ENCODE results near the gene MYO3B.

The MYO3B gene

DNA sequence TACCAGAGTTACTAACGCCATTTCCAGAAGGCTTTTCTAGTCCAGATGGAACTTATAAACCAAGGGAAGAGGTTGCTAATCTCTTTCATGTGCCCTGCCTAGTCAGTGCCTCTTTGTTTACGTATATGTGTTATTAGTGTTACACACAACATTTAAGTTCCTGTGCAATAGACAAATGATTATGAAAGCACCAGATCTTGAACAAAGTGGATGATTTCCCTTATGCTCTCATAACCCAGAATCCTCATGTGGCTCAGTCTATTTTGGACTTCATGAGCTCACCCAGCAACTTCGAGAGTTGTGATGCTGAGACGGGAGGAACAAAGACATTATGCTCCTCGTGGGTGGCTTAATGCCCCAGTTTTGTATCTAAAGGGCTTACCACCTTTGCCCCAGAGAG is 322.8 kb downstream of the MYO3B start:
- in situ Hi-C loops (cut with HindIII; ENCODE audit: low sequenced_read_pairs): no loop called here

DNA sequence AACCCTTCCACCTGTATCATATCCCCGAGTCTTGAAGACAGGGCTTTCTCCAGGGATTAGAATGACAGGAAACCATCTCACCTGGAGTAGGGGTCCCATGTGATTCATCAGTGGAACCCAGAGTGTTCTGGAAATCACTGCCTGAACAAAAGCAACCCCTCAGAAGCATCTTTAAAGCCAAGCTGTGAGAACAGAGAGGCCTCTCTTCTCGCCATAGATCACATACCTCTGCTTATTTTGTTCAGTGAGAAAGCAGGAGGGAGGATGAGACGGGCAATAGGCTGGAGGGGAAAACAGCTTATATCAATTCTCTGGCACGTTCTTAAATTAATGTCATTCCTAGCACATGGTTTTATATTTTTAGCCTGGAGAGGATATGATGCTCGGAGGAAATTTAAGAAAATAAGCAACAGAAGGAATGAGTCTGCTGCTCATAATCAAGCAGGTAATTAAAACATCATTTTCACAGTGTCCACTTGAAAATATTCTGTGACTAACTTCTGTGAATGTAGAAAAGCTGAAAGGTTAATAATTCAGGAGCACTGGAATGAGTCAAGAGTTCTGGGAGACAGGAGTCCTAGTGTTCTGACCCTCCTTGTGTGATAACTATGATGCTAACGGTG is 323.6 kb downstream of the MYO3B start:
- in situ Hi-C loops (cut with HindIII; ENCODE audit: low sequenced_read_pairs): no loop called here

DNA sequence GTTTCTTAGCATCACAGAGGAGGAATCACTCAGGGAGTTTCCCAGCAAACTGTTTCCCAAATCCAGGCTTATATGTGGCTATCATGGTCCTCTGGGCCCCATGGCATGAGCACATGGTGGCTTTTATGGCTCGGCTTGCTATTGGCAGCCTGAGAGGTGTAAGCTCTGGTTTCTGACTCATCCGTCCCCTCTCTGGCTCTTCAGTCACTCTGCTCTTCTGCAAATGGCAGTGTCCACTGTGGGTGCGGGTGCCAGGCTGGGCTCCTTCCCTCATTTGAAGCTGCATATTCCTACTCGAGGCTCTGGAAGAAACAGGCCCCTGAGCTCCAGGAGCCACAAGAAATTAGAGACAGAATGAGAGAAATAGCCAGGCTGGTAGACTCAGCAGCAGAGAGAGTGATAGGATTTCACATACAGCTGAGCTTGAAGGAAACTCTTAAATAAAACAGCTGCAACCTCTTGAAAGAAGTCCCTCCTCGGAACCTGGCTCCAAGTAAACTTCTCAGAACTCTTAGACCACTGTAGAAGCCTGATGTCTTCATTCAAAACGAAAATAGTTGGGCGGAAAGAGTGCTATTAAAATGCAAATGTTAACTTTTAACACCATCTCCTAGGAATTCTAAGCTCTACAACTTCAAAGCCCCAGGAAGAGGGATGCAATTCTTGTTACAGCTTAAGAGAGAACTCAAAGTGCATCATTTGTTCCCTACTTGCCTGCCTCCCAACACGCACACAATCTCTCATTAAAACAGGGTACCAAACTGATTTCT is 324.6 kb downstream of the MYO3B start:
- in situ Hi-C loops (cut with HindIII; ENCODE audit: low sequenced_read_pairs): no loop called here

- in situ Hi-C loops (cut with HindIII; ENCODE audit: low sequenced_read_pairs): no loop called here
These were observed 325.6 kb downstream of the MYO3B start for GRCh38 chr2:170503563-170503962.

DNA sequence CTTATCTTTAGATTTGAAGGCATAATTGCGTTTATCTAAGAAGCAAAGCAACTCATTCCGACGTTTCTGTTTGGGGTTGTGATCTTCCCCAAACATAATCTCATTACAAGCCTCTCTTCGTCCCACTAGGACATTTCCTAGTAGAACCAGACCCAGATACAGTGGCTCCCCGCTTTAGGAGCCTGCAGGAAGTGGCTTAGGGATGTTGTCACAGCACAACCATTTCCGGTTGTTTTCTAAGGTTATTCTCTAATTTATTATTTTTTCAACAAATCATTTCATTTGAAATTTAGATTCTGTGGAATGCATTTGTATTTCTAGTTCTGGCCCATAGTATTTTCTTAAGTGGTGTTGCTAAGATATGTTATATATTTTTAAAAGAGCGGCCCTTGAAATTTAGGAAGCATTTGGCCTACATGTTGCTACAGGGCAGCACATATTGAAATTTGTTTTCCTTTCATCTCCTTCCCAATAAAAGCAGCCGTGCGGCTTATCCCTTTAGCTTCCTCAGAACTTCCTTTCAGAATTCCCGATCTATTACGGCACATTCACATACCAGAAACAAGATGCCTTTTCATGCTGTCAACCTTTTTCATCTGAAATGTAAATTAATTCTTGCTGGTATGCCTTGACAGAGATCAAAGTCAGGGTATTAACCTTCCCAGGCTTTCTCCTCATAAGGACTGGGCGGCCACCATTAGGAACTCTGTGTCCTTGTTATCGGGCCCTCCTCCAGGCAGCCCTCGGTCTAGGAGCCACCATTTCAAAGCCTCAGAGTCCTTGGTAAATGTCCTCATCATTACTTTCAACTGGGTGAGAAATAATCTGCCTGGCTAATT is 326.2 kb downstream of the MYO3B start:
- in situ Hi-C loops (cut with HindIII; ENCODE audit: low sequenced_read_pairs): no loop called here

DNA sequence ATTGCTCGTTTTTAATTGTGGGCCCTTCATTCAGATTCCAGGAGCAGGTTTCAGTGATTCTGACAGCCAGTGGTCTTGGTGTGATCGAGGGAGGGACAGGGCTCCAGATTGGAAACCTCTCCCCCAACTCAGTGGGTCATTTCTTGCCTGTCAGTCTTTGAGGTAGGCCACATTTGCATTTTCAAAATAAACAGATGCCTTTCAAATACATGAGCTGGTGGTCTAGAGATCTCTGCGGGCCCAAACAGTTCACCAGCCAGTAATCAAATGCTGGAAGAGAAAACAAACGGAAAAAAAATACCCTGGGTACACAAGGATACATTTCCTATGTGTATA is 326.8 kb downstream of the MYO3B start:
- in situ Hi-C loops (cut with HindIII; ENCODE audit: low sequenced_read_pairs): no loop called here

DNA sequence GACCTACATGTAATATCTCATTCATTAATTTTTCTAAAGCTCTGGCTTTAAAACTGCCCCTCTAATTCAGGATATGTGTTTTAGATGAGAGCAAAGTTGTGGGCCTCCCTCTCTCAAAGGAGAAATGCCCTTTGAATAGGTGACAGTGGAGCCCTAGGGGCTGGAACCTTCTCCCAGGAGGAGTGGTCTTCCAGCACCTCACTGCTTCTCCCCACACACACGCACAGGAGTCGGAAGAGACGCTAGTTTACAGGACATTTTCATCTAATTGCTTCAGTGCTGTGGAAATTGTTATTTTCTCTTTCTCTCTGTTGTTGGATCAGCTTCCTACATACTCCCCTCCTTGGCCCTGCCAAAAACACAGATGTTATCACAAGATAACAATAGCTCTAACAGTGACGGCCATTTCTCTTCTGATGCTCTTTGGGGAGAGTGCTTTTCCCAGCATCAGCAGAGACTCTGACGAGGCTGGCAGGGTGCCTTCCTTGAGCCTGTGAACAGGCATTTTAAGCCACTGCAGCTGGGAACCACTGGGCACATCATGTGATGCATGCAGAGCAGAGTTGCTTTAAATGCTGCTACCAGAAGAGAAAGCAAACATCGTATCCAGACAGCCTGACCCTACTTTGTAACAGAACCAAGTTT is 327.8 kb downstream of the MYO3B start:
- in situ Hi-C loops (cut with HindIII; ENCODE audit: low sequenced_read_pairs): no loop called here

DNA sequence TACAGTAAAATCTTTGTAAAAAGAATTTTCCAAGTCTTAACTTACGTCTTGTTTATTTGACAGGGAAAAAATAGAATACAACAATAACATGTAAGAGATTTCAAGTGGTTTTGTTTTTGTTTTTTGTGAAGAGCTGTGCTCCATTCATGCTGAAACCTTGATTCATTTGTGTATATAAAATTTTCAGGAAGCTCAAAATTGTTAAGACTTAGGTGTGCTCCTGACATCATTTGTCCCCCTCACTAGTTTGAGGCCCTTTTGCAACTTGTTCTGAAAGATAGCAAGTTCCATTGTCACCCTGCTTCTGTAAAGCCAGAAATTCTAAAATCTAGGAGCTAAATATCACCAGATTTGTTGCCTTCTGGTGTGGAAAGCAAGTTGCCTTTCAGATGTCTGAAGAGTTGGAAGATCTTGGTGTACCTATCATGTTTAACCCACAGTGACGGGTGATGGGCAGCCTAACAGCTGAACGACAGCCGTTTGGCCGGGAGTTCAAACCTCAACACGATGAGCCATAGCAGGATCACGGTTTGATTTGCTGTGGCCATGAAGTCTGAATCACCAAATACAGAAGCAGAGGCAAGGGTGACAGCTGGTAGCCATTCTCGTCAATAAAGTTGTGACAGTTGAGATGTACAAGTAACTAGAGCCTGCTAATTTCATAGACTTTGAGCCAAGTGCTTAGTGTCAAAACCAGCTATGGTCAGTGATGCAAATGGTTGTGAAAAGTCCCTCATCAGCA is 331.7 kb downstream of the MYO3B start:
- in situ Hi-C loops (cut with HindIII; ENCODE audit: low sequenced_read_pairs): no loop called here

DNA sequence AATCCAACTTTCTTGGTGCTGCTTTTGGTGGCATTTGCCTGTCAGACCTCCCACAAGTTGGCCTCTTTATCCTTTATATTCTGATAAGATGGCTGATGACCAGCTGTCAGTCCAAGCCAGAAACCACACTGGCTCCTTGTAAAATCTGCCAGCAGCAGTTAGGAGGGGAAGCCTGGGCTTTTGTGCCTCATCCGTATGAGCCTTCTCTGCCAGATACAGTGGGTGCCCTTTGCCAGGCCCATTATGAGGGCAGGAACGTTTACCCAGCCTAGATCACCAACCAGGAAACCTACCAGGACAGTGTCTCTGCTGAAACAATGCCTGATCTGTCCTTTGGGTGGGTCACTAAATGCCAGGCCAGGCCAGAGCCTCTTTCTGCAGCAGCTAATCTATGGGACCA is 334.3 kb downstream of the MYO3B start:
- in situ Hi-C loops (cut with HindIII; ENCODE audit: low sequenced_read_pairs): no loop called here

DNA sequence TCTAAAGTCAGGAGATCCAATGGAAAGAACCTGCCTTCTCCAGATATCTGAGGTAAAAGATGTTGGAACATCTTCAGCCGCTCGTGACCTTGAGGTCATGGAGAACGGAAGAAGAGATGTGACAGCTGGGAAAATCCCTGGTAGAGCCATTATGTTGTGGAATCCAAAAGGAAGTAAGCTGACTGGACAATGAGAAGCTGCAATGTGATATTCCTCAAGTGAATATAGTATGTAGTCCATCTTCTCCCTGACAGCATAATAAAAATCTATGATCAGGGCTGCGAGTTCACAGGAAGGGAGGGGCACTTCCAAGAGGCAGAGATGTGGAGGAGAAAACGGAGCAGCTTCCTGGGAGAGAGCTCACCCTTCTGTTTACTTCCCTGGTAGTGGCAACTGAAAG is 336.2 kb downstream of the MYO3B start:
- in situ Hi-C loops (cut with HindIII; ENCODE audit: low sequenced_read_pairs): no loop called here

DNA sequence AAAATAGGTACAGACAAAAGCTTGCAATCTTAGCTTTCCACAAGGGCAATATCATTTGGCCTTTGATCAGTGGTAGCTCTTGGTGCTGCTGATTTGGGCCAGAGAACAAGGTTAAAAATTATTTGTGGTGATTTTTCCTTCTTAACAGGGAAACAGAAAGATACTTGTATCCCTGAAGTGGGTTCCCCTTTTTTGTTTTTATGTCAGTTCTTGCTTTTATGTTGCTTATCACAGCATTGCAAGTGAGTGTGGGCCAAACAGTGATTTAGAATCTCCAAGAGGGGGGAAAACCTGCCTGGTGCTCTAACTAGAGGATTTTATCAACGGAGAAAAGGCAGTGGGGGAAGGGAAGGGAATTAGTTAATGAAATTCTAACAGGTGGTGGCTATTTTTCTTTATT is 339.6 kb downstream of the MYO3B start:
- in situ Hi-C loops (cut with HindIII; ENCODE audit: low sequenced_read_pairs): no loop called here

DNA sequence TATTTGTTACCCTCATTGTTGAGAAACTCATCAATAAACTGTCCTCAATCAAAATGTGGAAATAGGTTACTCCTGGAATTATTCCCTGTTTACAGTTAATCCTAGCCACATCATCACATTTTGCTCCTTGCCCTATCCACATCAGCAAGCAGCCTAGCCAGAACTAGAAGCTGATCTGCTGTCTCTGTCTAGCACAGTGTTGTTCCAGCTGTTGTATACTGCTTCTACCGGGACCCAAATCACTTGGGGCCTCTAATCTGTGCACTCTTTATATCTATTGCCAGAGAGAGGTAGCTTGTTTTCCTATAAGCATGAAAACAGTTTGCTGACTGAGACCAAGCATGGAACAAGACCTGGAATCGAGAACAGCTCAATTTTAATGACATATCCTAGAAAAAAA is 341.0 kb downstream of the MYO3B start:
- in situ Hi-C loops (cut with HindIII; ENCODE audit: low sequenced_read_pairs): no loop called here

DNA sequence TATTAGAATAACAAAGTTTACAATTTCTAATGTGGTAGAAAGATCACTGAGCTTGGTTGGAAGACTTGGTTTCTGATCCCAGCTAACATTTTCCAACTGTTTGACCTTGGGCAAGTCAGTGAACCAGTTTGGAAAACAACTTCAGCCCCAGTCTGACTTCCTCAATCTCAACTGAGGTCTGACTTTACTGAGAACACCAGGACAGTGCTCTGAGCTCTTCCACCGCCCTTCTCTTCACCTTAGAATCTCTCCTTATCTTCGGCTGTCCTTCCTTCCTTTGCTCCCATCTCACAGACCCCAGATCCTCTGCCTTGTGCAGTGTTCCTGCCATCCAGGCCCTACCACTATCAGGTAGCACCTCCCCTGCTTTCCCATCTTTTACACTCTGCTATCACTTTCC is 343.4 kb downstream of the MYO3B start:
- in situ Hi-C loops (cut with HindIII; ENCODE audit: low sequenced_read_pairs): no loop called here

- in situ Hi-C loops (cut with HindIII; ENCODE audit: low sequenced_read_pairs): no loop called here
These were observed 345.6 kb downstream of the MYO3B start for GRCh38 chr2:170523506-170523905.

- in situ Hi-C loops (cut with HindIII; ENCODE audit: low sequenced_read_pairs): no loop called here
These were observed 347.1 kb downstream of the MYO3B start for GRCh38 chr2:170524828-170525565.

DNA sequence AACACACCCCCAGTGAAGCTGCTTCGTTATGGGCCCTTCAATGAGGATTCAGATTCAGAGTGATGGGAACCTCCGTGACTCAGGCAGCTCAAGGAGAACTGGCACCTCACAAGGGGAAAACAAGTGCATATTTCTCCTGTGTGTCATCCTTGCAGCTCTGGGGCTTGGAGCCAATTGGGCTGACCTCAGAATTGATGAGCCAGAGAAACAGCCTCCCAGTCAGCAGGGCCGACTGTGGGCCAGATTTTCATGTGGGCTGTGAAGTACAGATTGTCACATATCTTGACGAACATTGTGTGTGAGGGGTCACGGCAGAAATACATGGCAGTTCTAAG is 347.6 kb downstream of the MYO3B start:
- in situ Hi-C loops (cut with HindIII; ENCODE audit: low sequenced_read_pairs): no loop called here

- in situ Hi-C loops (cut with HindIII; ENCODE audit: low sequenced_read_pairs): no loop called here
These were observed 352.4 kb downstream of the MYO3B start for GRCh38 chr2:170530284-170530745.

- in situ Hi-C loops (cut with HindIII; ENCODE audit: low sequenced_read_pairs): no loop called here
These were observed 353.0 kb downstream of the MYO3B start for GRCh38 chr2:170530803-170531564.

DNA sequence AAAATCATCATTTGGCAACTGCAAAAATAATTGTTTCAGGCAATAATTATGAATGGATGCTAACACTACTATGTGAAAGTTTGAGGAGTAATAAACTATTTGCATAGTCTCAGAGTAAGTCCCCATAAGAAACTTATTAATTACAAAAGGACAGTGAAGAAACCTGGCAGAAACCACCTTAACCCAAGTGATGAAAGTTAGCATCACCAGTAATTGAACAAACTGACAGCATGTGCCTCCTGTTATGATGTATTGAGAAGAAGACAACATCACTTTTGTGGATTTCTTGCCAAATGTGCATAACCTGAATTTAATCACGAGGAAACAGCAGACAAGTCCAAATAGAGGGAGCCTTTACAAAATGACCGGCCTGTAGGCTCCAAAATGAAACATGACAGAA is 353.9 kb downstream of the MYO3B start:
- in situ Hi-C loops (cut with HindIII; ENCODE audit: low sequenced_read_pairs): no loop called here
